Activated CD4-positive, CD25-positive, alpha-beta regulatory T cell treated with anti-CD3 and anti-CD28 coated beads, Interleukin-2, amount 50 U/mL, for 72 hours (primary cell): ENCODE results near the gene TAS2R14.

Experiments used
- DNase-seq: peaks from one replicate; pipeline ENCODE4 v3.0.0; 2021

Gene TAS2R14

DNA sequence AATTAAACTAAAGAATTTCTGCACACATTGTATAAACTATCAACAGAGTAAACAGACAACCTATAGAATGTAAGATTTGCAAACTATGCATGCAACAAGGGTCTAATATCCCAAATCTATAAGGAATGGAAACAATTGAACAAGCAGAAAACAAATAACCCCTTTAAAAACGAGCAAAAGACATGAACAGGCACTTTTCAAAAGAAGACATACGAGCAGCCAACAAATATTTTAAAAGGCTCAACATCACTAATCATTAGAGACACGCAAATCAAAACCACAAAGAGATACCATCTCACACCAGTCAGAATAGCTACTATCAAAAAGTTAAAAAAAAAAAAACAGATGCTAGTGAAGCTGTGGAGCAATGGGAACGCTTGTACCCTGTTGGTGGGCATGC lies 34.4 kb downstream of the TAS2R14 start:
- DNase-seq, result no peak

DNA sequence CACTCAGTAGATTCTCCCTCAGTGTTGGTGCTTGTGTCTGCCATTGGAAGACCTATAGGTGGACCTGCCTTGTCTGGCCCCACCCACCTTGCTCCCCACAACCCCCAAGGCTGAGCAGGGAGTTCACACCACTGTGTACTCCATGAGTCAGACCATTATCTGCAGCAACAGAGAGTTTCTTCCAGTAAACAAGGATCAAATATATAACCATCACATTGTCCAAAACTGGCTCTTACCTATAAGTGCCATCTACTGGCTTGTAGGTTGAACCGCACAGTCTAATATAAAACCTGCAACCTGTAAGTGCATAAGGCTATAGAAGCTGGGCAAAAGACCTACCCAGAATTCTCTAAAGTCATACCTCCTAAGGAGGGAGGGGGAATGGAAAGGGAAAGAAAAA lies 37.6 kb downstream of the TAS2R14 start:
- DNase-seq, result no peak

DNA sequence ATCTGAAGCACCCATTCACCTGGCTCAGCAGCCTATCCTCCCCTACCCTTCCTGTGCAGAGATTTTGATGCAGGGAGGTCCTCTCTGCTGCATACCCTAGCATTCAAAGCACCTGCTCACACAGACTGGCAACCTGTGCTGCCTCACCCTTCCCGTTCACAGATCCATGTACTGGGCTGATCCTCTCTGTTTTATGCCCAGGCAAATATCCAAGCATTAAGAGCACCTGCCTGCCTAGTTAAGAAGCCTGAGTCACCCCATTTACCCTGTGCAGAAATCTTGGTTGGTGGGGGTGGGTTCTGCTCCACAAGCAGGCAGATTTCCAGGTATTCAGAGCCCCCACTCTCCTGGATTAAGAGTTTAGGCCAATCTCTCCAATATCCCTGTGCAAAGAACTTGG lies 38.1 kb downstream of the TAS2R14 start:
- DNase-seq, result no peak

DNA sequence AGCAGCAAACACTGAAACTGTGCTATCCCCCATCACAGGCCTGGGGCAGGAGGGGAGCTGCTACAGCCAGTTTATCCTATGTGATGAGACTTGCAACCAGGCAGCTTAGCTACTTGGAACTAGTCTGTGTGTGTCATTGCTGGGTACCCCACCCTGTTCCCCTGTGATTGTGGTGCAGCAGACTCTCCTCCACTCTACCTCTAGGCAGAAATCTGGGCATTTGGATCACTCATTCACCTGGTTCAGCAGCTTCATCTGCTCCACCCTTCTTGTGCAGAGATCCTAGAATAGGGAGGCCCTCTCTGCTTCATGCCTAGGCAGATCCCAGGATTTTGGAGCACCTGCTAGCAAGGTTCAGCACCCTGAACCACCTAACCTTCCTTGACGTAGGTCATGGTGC lies 38.5 kb downstream of the TAS2R14 start:
- DNase-seq, result no peak

DNA sequence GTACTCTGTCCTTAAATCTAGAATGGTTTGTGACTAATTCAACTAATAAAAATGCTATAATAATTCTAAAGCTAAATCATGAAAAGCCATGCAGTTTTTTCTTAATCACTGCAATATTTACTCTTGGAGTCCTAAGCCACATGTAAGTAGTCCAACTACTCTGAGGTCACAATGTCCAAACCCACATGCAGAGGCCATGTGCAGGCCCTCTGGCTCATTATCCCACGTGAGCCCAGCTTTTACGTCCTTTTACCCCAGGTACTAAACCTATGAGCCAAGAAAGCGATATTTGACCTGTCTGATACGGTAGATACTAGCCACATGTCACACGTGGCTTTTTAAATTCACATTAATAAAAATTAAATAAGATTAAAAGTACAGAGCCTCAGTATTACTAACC lies 42.2 kb downstream of the TAS2R14 start:
- DNase-seq, result no peak

DNA sequence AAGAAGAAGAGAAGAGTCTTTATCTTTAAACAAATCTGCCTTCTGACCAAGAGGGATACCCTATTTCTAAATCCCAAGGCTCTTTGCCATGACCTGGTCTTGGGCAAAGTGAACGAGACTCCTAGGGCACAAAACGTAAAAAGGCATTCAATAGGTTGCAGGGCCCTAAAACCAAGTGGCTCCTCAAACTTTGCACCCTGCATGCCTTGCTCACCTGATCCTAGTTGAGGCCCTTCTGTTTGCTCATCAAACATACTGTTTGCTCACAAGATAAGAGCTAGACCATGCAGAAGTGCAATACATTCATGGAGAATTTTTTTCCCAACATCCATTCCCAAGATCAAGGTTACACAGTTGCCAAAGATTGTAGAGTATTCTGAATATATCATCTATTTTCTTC lies 47.1 kb downstream of the TAS2R14 start:
- no peak for DNase-seq

DNA sequence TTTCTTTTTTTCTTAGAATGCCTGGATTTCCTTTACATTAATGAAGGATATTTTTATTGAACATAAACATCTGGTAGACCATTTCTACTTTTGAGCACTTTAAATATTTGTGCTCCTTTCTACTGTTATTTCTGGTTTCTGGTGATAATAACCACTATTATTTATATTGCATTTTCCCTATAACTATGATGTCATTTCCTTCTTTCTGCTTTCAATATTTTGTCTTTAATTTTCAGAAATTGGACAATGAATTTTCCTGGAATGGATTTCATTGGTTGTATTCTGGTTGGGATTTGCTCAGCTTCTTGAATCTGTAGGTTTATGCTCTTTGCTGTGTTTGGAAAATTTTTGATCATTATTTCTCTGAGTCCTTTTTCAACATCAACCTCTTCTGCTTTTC lies 49.8 kb downstream of the TAS2R14 start:
- no peak for DNase-seq
